Cerebellar nuclear complex (tissue), 1 donor: Measurements from ENCODE around the gene UNC119B.

ENCODE experiments used
- DNase-seq, 2 experiments: peaks; one replicate each; lab custom pipeline; 2025; lab: John Stamatoyannopoulos, UW

The UNC119B gene

DNA sequence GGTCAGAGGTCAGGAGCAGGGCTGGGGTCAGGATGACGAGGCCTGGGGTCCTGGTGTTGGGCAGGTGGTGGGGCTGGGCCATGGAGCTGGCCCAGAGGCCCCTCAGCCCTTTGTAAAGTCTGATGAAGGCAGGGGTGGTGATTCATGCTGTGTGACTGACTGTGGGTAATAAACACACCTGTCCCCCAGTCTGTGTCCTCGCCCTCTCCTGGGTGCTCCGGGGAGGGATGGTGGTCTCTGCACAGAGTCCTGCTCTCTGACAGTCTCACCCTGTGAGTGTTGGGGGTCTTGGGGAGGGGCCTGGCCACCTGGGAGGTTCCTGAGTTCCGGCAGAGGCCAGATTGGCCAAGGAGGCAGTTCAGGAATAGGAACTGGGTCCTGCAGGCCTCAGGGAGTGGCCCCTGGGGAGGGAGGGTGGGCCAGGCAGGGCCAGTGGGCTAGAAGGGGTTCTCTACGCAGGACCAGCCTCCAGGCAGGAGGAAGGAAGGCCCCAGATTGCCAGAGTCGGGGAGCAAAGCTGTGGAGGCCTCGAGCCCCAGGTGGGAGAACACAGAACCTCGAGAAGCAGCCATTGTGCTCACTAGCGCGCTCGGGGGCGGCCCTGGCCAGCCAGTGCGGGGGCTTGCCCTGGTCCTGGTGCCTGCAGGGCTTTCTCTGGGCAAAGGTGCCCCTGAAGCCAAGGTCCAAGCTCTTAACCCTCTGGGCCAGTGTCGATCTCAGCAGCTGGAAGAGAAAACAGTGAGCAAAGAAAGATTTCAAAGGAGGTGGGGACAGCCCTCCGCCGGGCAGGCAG lies 29.8 kb downstream of the UNC119B start:
- no peak for DNase-seq

DNA sequence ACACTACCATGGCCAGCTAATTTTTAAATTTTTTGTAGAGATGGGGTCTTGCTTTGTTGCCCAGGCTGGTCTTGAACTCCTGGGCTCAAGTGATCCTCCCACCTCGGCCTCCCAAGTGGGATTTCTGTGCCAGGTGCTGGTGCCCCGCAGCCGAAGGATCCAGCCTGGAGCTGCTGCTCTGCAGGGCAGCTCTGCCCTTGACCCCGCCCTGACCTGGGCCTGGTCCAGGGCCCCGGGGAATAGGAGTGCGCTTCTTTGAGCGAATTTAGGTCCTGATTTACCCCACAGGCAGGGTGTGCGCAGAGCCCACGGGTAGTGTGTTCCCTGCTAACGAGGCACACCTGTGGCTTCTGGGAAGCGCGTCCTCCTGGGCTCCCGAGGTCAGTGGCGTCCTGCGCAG lies 30.6 kb downstream of the UNC119B start:
- no peak for DNase-seq

DNA sequence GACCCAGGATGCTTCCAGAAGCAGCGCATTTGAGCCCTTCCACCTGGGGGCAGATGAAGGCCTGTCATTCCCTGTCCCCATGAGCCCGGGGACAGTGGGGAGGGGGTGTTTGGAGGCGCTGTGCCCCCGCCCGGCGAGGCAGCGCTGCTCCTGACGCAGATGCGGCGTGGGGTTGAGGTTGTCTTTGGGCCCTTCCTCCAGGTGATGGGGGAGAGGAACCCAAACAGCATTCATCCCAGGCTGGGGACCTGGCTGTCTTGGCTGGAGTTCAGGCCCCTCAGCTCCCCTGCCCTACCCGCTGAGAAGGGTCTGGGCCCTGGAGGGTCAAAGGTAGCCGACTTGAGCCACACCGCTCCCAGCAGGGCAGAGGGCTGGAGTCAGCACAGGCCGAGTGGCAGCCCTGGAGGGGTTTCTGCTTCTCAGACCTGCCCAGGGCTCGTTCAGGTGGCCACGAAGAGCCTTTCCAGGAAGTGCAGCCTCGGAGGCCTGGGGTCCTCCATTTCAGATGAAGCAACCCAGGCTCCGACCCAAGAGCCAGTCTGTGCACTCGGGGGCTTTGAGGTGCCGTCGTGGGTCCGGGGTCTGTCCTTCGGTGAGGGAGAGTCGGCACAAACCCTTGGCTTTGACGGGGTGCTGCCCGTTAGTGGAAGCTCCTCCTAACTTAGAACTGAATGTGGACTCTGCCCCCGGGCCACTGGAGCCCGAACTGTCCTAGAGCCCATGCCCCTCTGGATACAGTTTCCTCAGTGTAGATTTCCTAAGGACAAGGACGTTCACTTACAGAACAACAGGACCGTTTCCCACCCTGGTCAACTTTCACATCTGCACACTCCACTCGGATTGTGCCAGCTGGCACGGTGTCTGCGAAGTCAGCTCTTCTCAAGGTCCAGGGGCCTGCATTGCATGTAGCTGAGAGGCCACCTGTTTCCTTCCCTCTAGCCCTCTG lies 31.5 kb downstream of the UNC119B start:
- DNase-seq = no peak

DNA sequence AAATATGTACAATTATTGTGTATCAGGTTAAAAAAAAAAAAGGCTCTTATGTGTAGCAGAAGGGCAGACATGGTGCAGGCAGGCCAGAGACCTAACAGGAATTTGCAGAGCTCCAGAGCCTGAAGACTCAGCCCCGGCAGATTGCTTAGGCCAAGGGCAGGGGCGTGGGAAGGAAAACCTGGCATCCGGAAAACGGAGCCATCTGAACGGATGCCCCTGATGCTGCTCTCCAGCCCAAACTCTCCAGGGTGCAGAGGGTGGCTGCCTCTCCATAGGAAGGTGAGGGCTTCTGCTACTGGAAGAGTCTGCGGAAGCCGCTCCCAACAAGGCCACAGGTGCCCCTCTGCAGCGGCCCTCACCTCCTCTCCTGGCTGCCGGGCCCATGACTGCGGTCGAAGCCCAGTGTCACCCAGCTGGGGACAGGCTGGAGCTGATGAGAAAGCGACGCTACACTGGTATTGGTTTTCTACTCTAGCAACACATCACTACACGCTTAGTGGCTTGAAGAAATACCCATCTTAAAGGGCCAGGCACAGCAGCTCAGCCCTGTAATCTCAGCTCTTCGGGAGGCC lies 34.8 kb downstream of the UNC119B start:
- DNase-seq = no peak

DNA sequence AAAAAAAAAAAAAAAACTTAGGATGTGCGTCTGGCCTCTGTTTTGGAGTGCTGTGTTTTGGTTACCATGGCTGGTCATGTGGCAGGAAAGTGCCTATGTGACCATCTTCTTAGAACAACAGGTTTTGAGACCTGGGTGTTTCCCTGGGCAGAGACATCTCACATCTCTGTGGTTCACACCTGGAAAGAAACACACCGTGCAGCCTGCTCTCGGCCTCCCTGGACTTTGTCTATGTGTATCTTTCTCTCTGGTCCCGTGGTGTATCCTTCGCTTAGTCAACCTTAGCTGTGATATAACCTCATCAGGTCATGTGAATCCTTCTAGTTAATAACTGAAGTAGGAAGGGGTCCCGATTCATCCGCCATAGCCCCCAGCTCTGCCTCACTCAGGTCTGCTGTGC lies 38.0 kb downstream of the UNC119B start:
- DNase-seq = no peak

DNA sequence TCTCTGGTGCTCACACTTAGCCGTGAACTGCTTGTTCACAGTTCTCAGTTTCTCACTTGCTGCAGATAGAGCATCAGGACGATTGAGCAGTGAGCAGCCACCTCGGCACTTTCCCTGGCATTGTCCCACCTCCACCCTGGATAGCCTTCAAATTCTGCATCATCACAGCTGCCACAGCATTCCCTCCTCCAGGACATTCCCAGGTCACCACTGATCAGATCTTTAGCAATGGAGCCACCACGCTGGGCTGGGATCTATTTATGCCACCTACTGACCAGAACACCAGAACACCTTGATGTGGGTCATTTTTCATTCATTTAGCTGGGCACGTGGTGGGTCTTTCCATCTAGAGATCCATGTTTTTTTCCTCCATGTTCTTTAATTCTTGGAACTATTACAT lies 39.0 kb downstream of the UNC119B start:
- DNase-seq = no peak

DNA sequence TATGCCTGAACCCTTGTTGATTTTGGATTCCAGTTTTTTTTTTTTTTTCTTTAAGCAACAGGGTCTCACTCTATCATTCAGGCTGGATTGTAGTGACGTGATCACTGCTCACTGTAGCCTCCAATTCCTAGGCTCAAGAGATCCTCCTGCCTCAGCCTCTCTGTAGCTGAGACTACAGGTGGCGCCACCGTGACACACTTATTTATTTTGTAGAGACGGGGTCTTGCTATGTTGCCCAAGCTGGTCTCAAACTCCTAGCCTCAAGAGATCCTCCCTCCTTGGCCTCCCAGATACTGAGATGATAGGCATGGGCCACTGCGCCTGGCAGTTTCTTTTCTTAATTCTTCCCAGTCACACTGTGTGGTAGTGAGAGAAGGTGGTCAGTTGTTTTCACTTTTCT lies 40.5 kb downstream of the UNC119B start:
- no peak for DNase-seq

DNA sequence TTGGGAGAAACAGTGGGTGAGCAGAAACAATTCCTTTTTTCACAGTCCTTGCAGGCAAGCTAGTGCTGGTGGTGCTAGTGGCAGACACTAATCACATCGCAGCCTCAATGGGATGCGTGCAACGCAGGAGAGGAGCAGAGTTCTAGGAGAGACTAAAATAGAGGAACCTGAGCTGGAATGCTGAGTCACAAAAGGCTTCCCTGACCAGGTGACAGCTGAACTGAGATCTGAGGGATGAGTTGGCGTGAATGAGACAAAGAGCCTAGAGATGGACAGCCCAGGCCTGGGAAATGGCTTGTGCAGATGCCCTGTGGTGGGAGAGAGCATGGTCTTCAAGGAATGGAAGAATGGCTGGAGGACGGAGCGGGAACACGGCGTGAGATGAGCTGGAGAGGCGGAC lies 41.1 kb downstream of the UNC119B start:
- no peak for DNase-seq

DNA sequence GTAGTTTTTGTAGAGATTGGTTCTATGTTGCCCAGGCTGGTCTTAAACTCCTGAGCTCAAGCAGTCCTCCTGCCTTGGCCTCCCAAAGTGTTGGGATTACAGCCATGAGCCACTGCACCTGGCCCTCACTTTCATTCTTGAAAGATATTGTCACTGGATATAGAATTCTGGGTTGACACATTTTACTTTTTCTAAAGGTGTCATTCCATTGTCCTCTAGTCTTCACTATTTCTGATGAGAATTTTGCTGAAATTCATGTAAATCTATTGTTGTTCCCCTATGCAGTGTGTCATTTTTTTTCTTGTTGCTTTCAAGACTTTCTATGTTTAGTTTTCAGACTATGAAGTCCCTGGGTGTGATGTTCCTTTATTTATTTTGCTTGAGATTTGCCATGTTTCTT lies 44.5 kb downstream of the UNC119B start:
- no peak for DNase-seq

DNA sequence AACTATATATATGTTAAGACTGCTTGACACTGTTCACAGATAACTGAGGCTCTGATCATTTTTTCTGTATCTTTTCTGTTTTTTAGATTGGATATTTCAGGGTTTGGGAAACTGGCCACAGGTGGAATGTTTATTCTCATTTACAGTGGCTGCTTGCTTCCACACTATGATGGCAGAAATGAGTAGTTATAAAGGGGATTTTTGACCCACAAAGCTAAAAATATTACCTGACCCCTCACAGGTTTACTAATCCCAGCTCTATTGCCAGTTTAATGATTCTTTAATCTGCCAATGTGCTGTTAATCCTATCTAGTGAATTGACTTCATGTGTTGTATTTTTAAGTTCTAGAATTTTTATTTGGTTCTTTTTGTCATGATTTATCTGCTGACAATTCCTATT lies 45.0 kb downstream of the UNC119B start:
- DNase-seq = no peak

DNA sequence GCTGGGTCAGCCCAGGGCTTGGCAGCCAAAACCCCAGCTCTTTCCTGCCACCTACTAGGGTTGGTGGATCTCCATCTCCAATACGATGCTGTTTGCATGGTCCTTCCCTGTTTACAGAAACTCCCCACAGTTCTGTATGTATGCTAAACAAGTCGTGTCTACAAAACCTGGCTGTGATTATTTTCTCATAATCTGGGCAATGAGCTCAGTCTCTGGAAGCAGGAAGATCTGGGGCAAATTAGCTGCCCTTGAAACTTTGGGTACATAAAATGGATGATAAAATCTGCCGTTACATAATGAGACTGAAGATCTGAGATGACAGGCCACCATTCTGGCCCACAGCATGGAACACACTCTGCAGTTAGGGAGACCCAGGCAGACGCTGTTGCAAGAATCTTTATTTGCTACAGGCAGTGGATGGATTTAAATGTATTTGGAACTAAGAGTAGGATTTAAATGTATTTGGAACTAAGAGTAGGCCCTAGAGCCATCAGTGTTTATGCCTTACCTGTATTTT lies 47.0 kb downstream of the UNC119B start:
- DNase-seq = no peak

DNA sequence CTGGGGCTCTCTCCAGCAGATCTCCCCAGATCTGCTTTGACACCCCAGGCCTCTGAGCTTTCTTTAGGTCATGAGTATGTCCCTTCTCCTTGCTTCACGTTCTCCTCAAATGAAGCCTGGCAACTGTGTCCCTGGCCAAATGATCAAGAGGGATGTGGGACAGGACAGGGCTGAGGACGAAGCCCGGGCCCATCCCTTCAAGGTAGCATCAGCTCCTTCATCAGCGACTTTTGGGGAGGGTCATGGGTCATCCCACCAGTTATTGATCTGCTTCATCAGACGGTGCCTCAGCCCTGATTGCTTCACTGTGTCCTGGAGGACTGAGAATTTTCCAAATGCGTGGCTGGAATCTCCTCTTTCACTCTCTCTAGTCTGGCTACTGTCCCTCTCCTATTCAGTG lies 47.7 kb downstream of the UNC119B start:
- no peak for DNase-seq

DNA sequence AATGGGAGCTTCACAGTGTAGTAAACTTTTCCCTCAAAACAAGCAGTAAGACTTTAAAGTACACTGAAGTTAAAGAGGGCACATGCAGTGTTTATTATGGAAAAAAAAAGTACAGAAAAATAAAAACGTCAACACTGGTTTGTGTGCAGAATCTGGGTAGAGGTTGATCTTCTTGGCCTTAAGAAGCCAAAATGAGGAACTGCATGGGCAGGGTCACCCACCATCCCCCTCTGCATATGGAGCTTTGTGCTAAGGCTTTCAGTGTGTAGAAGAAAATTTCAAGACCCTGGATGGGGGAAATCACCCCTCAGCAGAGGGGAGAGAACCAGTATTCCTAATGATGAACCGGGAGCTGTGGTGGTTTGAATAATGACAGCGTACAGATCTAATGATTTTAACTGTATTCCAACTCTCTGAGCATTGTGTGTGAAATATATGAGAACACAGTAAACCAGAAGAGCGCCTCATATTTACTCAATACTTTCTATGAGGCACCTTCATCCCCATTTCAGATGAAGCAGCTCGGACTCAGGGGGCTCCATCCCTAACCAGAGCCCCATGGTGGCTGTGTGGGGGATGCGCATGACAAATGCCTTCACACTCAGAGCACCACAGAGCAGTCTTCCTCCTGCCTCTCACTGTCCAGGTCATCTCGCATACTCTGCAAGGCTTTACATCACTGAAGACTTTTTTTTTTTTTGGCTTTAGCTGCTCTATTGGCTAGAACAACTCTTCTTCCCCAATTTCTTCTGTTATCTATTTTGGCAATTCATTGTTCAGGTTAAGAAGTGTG lies 48.7 kb downstream of the UNC119B start:
- no peak for DNase-seq

DNA sequence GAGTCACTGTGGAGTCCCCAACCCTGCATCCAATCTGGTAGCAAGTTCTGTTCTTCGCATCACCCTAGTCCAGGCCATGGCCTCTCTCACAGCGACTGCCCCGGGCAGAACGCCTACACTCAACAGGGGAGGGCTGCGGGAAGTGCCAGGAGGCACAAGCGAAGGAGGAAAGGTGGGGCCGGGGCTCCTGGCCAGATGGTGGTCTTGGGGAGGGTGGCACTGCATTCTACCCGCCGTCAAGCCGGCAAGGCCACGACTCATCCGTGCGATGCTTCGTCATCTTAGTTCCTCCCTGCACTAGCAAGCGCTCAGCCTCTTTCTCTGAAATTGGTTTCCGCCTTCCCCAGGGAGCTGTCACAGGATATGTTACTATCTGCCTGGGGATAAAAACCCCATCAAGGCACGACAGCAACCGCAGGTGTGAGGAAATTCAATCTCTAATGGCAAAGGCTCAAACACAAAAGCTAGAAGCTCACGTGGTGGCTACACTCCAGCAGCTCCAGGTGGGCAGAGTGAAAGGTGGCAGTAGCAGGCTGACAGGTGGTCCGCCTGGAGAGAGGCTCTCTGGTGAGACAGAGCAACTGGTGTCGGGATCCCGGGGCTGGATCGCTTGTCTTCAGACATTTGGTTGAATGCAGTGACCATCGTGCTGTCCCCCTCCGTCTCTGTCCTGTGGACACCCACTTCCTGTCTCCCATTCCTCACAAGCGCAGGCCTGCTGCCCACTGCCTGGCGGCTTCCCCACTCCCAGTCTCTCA lies 49.5 kb downstream of the UNC119B start:
- no peak for DNase-seq

DNA sequence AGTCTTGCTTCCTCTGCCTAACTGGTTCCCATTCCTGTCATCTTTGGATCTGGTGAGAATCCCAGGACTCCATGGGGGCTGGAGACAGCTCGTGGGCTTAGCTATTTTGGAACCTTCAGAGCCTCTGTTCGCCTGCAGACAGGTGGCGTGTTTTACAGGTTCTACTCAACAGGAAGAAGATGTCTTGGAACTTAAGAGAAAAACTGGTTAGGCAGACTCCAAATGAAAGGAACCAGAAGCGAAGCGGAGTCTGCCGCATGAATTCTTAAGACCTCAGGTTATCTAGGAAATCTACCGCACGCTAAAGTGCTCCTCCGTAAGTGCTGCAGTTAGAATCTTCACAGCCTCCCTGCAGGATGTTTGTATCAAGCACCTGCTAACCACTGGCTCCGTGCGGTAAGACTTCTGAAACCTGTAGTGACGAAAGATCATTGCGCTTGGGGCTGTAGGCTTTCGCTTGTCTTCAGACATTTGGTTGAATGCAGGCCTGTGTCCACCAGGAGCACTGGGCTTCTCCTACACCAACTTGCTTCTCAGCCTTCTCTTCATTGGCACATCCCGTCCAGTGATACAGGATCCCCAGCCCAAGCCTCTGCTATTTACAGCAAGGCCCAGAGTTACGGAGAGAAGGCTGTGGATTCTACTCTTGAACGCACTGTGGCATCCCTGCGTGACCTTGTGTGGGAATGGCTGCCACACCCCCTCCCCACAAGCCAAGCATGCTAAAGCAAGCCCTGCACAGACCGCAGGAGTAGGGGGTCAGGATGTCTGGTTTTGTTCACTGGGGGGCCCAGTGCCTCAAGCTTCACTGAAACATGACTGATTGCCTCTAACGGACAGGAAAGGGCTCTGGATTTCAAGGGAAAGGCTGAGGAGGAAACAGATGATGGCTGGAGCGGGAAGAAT lies 50.3 kb downstream of the UNC119B start:
- no peak for DNase-seq

DNA sequence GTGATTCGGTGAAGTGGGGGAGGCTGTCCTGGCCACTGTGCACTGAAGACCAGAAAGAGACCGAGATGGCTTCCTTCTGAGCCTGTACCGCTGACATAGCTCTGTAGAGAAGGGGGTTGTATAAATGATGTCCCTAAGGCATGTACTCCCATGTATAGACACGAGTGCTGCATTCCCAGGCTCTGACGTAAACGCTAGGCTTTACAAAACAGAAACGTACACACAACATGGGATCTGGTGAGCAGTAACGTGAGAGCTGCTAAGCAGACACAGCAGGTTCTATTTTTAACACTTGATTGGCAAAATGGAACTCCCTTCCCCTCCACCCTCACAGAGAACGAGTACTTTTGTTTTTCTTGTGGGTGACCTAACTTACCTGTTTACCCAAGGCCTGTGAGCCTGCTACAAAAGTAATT lies 51.3 kb downstream of the UNC119B start:
- DNase-seq = no peak

DNA sequence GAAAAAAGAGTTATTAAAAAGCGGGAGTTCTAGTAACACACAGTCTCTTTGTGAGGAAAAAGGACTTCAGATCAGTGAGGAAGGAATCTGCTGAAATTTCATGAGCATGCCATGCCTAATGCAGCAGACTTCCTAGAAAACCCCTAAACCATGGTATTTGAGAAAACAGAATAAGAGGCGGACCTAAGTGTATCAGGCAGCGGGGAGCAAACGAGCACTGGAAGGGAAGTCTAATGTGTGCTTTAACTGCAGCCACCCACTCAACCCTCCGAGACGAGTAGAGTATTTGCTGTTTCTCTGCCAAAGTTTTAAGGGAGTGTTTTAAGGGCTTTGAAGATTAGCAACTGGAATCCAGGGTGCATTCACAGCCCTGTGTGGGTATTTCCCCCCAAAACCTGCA lies 51.8 kb downstream of the UNC119B start:
- no peak for DNase-seq

DNA sequence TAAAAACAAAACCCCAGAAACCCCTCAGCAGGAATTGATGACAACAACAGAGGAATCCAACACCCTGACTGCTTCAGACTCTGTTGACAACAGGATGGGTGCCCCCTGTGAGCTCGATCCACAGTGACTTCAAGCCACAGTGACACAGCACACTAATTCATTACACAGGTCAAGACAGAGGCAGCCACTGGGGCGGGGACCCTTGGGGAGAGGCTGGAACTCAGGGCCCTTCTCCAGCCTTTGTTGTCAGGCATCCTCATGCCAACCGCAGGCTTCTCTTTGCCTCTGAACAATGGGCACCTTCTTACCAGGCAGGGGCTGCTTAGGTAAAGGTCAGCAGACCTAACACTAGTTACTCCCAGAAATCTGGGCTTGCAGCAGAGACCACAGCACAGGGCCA lies 53.0 kb downstream of the UNC119B start:
- DNase-seq = no peak

DNA sequence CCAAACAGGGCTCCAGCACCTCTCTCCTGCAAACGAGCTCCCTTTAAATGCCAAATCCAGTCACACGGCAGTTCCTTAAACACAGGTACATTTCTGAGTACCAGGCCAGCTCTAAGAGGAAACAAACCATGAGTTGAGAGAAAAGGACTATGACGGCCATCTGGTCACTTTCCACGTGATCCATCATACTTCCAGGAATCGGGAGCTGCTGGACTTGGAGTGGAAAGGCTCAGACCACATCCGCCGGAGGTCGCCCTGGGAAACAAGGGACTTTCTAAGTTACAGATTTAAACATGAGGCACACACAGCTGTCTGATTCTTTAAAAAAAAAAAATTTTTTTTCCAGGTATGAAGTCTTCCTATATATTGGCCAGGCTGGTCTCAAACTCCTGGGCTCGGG lies 54.6 kb downstream of the UNC119B start:
- no peak for DNase-seq

DNA sequence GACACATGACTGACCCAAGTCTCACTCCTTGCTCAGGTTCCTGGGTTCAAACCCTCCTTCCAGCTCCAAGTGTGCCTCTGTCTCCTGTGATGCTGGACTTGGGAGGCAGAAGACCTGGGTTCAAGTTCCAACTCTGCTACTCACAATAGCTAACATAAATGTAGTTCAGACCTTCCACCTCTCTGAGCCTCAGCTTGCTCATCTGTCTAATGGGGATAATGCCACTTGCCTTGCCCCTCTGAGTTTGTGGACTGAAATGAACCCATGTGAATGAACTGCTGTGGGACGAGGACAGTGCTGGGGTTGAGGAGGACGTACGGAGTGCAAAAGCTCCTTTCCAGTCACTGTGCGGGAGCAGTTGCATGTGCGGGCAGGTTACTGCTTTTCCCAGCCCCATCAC lies 56.3 kb downstream of the UNC119B start:
- DNase-seq = no peak
